Measurements from ENCODE around the gene MLLT11.

DNA sequence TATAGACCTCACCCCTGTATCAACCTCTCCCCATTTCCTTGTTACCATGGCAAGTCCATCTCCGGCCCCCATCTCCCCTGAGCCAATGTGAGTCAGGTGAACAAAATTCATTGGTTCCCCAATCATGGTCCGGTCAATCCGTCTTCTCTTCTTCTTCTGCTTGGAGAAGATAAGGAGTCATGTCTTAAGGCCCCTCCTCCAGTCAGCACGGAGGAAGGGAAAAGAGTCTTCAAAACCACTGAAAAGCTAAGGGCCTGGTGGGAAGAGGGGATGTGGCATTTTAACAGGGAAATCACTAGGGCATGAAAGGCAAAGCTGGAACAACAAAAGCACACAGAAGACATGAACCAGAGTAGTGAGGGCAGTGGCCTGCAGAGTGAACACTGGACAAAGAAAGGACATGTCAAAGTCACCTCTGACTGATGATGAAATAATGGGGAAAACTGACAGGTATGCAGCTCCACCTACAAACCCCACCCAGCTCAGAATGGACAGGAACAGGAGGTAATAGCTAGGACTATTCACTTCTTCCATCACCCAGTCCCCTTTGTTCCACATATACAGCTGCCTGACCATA, 5.1 kb upstream of the MLLT11 start:
- TF ChIP-seq, protein P1, sequence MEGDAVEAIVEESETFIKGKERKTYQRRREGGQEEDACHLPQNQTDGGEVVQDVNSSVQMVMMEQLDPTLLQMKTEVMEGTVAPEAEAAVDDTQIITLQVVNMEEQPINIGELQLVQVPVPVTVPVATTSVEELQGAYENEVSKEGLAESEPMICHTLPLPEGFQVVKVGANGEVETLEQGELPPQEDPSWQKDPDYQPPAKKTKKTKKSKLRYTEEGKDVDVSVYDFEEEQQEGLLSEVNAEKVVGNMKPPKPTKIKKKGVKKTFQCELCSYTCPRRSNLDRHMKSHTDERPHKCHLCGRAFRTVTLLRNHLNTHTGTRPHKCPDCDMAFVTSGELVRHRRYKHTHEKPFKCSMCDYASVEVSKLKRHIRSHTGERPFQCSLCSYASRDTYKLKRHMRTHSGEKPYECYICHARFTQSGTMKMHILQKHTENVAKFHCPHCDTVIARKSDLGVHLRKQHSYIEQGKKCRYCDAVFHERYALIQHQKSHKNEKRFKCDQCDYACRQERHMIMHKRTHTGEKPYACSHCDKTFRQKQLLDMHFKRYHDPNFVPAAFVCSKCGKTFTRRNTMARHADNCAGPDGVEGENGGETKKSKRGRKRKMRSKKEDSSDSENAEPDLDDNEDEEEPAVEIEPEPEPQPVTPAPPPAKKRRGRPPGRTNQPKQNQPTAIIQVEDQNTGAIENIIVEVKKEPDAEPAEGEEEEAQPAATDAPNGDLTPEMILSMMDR (IDR thresholded peaks at IDR 0.05) = no peak
- TF ChIP-seq EZH2 (IDR thresholded peaks at IDR 0.05) = no peak
